ENCODE measurements around the gene TPSG1.
"Not testable (repeated sequence)": the region's sequence is repeated elsewhere in the genome, so short reads cannot be mapped to it uniquely, and the experiment has no call there.

The TPSG1 gene

GRCh38 chr16:1215574-1216295 lies 9.3 kb downstream of the TPSG1 start:
- DNase-seq (ENCODE audit: low read depth) = no peak

DNA sequence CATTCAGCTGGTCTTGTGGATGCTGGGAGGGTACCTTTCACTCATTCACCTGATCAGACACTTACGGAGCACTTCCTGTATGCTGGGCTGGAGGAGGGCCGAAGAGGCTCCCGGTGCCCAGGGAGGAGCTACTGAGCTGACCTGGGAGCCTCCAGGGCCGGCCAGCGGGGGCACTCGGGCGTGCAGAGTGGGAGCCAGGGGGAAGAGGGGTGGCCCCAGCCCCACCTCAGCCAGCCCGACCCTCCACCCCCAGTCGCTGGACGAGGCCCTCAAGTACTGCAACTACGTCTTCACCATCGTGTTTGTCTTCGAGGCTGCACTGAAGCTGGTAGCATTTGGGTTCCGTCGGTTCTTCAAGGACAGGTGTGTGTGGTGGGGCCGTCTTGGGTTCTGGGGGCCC lies 10.3 kb downstream of the TPSG1 start:
- no peak for DNase-seq (ENCODE audit: low read depth)

DNA sequence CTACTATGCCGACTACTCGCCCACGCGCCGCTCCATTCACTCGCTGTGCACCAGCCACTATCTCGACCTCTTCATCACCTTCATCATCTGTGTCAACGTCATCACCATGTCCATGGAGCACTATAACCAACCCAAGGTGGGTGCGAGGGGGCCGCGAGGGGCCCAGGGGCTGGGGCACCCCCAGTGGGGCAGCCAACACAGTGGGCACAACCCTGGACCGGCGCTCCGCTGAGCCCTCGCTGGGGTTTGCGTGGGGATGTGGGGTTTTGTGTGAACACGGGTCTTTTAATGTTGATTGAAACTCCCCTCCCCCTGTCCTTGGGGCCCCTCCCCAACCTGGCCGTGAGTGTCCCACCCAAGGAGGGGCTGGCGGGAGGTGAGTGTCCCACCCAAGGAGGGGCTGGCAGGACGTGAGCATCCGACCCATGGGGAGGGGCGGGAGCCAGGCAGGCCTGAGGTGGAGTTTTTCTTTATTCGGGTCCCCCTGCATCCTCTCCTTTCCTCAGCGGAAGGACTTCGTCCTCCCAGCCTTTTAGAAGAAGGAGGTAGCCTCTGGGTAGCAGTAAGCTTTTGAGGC lies 11.2 kb downstream of the TPSG1 start:
- no peak for DNase-seq (ENCODE audit: low read depth)

DNA sequence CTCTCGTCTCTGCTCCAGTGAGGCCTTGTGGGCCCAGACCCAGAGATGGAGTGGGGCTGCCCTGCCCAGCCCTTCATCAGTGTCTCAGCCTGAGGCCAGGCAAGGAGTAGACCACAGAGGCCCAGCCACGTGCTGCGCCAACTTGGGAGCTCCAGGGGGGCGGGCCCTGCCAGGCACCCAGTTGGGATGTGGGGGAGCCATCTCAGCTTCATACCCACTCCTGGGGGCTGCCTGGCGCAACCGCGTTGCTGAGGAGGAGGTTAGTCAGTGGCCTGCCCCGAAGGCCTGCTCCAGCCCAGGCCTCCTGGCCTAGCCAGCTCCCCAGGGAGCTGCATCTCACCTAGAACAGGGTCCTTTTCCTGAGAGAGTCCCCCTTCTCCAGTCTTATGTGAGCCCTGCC lies 11.8 kb downstream of the TPSG1 start:
- no peak for DNase-seq (ENCODE audit: low read depth)

GRCh38 chr16:1212616-1213194 lies 12.4 kb downstream of the TPSG1 start:
- no peak for DNase-seq (ENCODE audit: low read depth)

GRCh38 chr16:1211451-1212268 lies 13.4 kb downstream of the TPSG1 start:
- DNase-seq (ENCODE audit: low read depth) = no peak

DNA sequence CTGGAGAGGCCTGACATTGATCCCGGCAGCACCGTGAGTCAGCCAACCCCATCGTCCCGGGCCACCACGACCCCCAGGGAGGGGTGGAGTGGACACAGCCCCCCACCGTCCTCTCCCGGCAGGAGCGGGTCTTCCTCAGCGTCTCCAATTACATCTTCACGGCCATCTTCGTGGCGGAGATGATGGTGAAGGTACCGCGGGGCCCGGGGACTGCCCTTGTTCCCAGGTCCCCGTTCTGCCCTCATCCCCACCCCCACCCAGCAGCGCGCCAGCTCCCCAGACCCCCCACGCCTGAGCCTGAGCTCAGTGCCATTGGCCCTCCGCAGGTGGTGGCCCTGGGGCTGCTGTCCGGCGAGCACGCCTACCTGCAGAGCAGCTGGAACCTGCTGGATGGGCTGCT lies 14.6 kb downstream of the TPSG1 start:
- DNase-seq (ENCODE audit: low read depth) = no peak

DNA sequence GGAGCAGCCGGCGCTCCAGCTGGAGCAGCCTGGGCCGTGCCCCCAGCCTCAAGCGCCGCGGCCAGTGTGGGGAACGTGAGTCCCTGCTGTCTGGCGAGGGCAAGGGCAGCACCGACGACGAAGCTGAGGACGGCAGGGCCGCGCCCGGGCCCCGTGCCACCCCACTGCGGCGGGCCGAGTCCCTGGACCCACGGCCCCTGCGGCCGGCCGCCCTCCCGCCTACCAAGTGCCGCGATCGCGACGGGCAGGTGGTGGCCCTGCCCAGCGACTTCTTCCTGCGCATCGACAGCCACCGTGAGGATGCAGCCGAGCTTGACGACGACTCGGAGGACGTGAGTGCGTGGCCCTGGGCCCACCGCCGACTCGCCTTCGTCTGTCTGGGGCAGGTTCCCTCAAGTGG lies 16.0 kb downstream of the TPSG1 start:
- DNase-seq (ENCODE audit: low read depth) = no peak

GRCh38 chr16:1208239-1208830 lies 16.7 kb downstream of the TPSG1 start:
- DNase-seq (ENCODE audit: low read depth) = no peak

- DNase-seq (ENCODE audit: low read depth) = no peak
Observed at GRCh38 chr16:1206786-1207185, 18.3 kb downstream of the TPSG1 start.

- DNase-seq (ENCODE audit: low read depth) = no peak
Observed at GRCh38 chr16:1206326-1206725, 18.7 kb downstream of the TPSG1 start.

DNA sequence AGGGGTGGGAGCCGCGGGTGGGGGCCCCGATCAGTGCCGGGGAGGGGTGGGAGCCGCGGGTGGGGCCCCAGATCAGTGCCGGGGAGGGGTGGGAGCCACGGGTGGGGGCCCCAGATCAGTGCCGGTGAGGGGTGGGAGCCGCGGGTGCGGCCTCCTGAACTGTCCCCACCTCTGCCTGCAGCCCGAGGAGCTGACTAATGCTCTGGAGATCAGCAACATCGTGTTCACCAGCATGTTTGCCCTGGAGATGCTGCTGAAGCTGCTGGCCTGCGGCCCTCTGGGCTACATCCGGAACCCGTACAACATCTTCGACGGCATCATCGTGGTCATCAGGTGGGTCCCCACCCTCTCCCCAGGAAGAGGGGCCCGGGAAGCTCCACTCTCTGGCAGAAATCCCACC lies 20.1 kb downstream of the TPSG1 start:
- no peak for DNase-seq (ENCODE audit: low read depth)

DNA sequence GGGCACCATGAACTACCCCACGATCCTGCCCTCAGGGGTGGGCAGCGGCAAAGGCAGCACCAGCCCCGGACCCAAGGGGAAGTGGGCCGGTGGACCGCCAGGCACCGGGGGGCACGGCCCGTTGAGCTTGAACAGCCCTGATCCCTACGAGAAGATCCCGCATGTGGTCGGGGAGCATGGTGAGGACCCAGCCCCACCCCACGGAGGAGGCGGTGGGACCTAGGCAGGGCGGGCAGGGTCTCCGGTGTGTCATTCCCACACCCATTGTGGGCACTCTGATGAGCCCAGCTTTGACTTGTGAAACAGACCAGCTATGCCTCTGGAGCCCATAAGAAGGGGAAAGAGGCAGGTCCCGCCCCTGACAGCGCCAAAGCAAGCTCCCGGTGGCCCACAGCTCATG lies 22.8 kb downstream of the TPSG1 start:
- no peak for DNase-seq (ENCODE audit: low read depth)

GRCh38 chr16:1201444-1201843 lies 23.6 kb downstream of the TPSG1 start:
- no peak for DNase-seq (ENCODE audit: low read depth)

DNA sequence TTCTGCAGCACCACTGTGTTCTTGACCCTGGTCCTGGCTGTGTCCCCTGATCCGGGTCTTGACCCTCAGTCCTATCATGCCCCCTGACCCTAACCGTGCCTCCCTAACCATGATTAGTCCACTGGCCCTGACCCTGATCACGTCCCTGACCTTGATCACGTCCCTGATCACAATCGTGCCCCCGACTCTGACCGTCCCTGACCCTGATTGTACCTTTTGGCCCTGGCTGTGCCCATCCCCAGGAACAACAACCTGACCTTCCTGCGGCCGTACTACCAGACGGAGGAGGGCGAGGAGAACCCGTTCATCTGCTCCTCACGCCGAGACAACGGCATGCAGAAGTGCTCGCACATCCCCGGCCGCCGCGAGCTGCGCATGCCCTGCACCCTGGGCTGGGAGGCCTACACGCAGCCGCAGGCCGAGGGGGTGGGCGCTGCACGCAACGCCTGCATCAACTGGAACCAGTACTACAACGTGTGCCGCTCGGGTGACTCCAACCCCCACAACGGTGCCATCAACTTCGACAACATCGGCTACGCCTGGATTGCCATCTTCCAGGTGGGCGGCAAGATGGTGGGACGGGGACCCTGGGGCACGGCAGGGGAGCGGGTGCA lies 24.9 kb downstream of the TPSG1 start:
- no peak for DNase-seq (ENCODE audit: low read depth)

GRCh38 chr16:1199347-1200013 lies 25.6 kb downstream of the TPSG1 start:
- DNase-seq (ENCODE audit: low read depth) = no peak

- DNase-seq (ENCODE audit: low read depth) = not testable (repeated sequence)
Observed at GRCh38 chr16:1198671-1199346, 26.3 kb downstream of the TPSG1 start.

- no peak for DNase-seq (ENCODE audit: low read depth)
Observed at GRCh38 chr16:1198194-1198593, 26.9 kb downstream of the TPSG1 start.

DNA sequence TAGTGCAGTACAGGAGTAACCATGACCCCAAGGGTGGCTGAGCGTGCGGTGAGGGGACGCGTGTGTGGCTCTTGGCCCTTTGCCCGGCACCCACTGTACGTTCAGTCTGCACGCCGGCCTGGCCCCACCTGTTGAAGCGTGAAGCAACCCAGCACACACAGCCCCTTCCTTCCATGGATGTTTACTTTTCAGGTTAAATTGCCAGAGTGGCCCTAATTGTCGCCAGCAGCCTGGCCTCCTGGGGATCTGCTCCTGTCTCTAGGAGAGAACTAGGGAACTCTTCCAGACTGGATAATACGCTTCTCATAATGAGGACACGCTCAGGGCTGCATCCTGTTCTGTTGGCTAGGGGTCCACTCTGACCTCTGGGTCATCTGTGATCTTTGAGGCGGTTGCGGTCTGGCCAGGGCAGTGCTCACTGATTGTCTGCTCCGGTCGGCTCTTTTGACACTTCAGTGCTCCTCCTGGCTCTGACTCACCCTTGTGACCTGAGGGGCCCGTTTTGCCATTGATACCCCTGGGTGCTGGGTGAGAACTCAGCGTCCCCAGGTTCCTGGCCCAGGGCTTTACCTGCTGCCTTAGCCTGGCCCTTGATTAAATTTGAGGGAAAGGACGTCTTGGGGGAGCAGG lies 27.7 kb downstream of the TPSG1 start:
- DNase-seq (ENCODE audit: low read depth) = no peak

GRCh38 chr16:1196494-1196893 lies 28.6 kb downstream of the TPSG1 start:
- no peak for DNase-seq (ENCODE audit: low read depth)

- no peak for DNase-seq (ENCODE audit: low read depth)
Observed at GRCh38 chr16:1195393-1195666, 29.7 kb downstream of the TPSG1 start.
